BLaER1 treated with 17β-estradiol and CSF1 and Interleukin-3, amounts not matched to agents 10 nM and 100 nM (cell line): Measurements from ENCODE around the gene CCDC195.

Experiments
- H3K27ac ChIP-seq, 11 experiments: shearing (Covaris generic); formaldehyde crosslinking; 2 replicates each; pipeline ENCODE4 v1.8.1; 2022
- H3K27me3 ChIP-seq, 11 experiments: shearing (Covaris generic); formaldehyde crosslinking; 2 replicates each; pipeline ENCODE4 v1.8.1; 2022
- H3K36me3 ChIP-seq, 11 experiments: shearing (Covaris generic); formaldehyde crosslinking; 2 replicates each; pipeline ENCODE4 v1.8.1; 2022
- H3K4me1 ChIP-seq, 10 experiments: shearing (Covaris generic); formaldehyde crosslinking; 2 replicates each; pipeline ENCODE4 v1.8.1; 2022
- H3K4me2 ChIP-seq, 11 experiments: shearing (Covaris generic); formaldehyde crosslinking; 2 replicates each; pipeline ENCODE4 v1.8.1; 2022
- H3K4me3 ChIP-seq, 10 experiments: shearing (Covaris generic); formaldehyde crosslinking; 2 replicates each; pipeline ENCODE4 v1.8.1; 2022
- H3K9ac ChIP-seq, 11 experiments: shearing (Covaris generic); formaldehyde crosslinking; 2 replicates each; pipeline ENCODE4 v1.8.1; 2022
- H3K9me3 ChIP-seq, 11 experiments: shearing (Covaris generic); formaldehyde crosslinking; replicated peaks in 1 of 11; 2 replicates each; pipeline ENCODE4 v1.8.1; 2022
- H4K20me1 ChIP-seq, 11 experiments: shearing (Covaris generic); formaldehyde crosslinking; 2 replicates each; pipeline ENCODE4 v1.8.1; 2022
- Cebpa-rat ChIP-seq, 11 experiments: shearing (Covaris generic); IDR thresholded peaks; 2 replicates each; pipeline ENCODE4 v1.8.1; 2022

CCDC195 gene

DNA sequence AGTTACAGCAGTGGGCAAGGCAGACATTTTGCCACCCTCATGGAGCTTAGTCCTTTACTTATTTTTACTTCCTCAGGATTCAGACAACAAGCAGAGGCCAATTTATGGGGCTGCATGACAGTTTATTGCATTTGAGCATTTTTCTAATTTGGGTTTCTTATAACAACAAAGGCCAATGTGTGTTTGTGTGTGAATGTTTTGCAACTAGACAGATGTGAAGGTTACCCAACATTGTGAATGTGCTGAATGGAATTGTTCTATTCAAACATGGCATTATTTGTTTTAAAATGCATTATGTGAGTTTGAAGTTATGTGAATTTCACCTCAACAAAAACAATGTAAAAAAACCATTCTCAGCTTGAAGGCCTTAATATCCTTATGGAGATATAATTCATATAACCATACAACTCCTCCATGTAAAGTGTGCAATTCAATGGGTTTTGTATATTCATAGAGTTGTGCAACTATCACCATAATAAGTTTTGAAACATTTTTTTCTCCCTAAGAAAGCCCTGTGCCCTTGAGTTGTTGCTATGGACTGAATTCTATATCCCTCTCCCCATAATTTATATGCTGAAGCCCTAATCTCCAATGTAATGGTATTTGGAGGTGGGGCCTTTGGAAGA lies 57.3 kb downstream of the CCDC195 start:
- H3K9me3 ChIP-seq: peaks cover 44 to 61% (median 54%) of the 10 kb centered on the region in 11 experiments
- no peak overlapping the region for H3K27ac ChIP-seq
- no peaks in the 10 kb centered on the region for H4K20me1 ChIP-seq
- H3K4me1 ChIP-seq: no peaks in the 10 kb centered on the region
- no peak overlapping the region for H3K4me2 ChIP-seq
- TF ChIP-seq Cebpa-rat (IDR thresholded peaks at IDR 0.05): no peak
- no peaks in the 10 kb centered on the region for H3K27me3 ChIP-seq
- 0 out of 22 replicates have a peak, but pooled peaks cover 0 to 3% (median 0%) of the 10 kb centered on the region in 11 experiments for H3K36me3 ChIP-seq
- H3K9ac ChIP-seq: no peak overlapping the region
- no peak overlapping the region for H3K4me3 ChIP-seq

DNA sequence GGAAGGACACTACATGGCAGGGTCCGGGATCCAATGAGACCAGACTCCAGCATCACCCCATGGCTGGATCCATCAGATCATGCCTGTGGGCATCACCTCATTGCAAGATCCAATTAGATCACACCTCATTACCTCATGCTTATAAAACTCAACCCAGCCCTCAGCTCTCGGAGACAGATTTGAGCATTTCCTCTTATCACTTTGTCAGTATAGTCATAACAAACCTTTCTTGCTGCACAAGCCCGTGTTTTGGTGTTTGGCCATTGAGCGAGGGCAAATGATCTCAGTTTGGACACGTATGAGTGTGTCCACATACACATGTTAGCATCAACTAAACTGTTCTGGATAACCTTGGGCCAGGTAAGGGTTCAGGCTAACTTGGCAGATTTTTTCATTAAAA lies 58.8 kb downstream of the CCDC195 start:
- H3K4me2 ChIP-seq: no peak overlapping the region
- no peak for TF ChIP-seq Cebpa-rat (IDR thresholded peaks at IDR 0.05)
- H3K27me3 ChIP-seq: no peaks in the 10 kb centered on the region
- no peak overlapping the region for H3K4me3 ChIP-seq
- peaks cover 29 to 45% (median 38%) of the 10 kb centered on the region in 11 experiments for H3K9me3 ChIP-seq
- no peaks in the 10 kb centered on the region for H3K4me1 ChIP-seq
- H3K36me3 ChIP-seq: no peaks in the 10 kb centered on the region
- no peaks in the 10 kb centered on the region for H4K20me1 ChIP-seq
- no peak overlapping the region for H3K9ac ChIP-seq
- no peak overlapping the region for H3K27ac ChIP-seq

DNA sequence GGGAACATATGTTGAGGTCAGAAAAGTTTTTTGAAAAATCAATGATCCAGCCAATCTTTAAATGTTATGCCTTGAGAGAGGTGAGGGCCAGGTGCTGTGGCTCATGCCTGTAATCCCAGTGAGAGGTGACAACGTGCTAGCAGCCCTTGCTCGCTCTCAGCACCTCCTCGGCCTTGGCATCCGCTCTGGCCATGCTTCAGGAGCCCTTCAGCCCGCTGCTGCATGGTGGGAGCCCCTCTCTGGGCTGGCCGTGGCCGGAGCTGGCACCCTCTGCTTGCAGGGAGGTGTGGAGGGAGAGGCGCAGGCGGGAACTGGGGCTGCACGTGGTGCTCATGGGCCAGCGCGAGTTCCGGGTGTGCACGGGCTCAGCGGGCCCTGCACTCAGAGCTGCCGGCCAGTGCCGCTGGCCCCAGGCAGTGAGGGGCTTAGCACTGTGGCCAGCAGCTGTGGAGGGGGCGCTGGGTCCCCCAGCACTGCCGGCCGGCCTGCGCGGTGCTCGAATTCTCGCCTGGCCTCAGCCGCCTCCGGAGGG lies 61.1 kb downstream of the CCDC195 start:
- Histone ChIP-seq H3K27me3 (no peaks in the 10 kb centered on the region), H3K9me3 (peaks cover 17 to 27% (median 23%) of the 10 kb centered on the region in 11 experiments), H3K4me2 (no peak overlapping the region), H3K4me3 (no peak overlapping the region), H3K27ac (no peak overlapping the region), H4K20me1 (no peaks in the 10 kb centered on the region), H3K4me1 (no peaks in the 10 kb centered on the region), H3K9ac (no peak overlapping the region), H3K36me3 (no peaks in the 10 kb centered on the region)
- no peak for TF ChIP-seq Cebpa-rat (IDR thresholded peaks at IDR 0.05)
